Putamen (tissue), 1 donor: ENCODE data around the gene KCNJ5.
"Not testable (repeated sequence)": the region's sequence is repeated elsewhere in the genome, so short reads cannot be mapped to it uniquely, and the experiment has no call there.

Source experiments
- DNase-seq: peaks from one replicate; pipeline ENCODE4 v3.0.0-alpha.2; 2016; ENCODE audit warnings: low spot score

KCNJ5 gene

DNA sequence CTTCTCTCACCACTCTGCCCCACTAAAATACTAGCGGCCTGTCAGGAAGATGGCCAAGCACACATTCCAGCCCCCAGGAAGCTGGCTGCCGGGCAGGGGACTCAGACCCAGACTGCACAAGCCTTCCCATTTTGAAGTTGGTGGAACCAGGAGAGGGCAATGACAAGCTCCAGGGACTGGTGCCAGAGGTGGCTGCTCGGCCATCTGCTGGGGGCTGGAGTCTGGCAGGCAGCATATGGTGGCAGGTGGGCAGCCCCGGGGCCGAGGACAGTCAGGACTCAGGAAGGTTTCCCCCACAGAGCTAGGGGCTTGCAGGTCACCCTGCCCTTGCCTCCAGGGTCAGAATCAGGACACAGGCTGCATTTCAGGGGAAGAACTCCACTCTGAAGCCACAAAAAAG, 22.6 kb downstream of the KCNJ5 start:
- DNase-seq, result no peak

DNA sequence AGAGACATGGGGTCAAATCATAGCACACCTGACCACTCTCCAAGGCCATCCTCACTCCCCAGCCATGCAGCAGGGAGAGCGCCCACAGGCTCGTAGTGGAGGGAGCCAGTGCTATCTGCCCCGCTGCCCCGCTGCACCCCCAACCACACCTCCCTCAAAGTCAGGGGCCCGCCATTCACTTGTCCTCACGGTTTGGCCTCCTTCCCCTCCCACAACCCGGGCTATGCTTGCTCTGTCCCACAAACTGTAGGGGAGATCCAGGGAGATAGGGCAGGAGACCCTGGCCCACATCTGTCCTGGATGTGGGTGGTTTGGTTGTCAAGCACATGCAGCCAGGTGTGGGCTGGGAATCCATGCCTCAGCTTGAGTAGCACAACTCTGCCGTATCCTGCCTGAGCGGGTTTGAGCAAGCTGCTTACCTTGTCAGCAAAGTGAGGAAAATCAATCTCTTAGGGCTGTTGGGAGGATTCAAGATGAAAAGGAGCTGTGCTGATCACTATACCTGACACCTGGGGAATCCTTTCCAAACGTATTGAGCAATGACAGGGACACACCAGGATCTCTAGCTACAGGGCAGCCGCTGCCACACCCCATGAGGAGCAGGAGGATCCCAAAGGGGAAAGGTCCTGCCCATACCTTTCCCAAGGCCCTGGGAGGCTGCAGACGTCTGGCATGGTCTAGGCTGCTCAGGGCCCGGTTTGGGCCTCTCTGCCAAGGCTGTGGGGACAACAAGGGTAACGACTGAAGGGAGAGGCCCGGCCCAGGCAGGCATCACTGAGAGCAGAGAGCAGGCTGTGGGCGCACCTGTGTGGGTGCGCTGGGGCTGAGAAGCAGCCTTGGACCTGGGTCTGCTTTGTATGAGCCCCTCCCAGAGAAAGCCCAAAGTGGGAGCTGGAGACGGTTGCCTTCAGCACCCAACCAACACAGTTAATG, 23.3 kb downstream of the KCNJ5 start:
- DNase-seq, result no peak

DNA sequence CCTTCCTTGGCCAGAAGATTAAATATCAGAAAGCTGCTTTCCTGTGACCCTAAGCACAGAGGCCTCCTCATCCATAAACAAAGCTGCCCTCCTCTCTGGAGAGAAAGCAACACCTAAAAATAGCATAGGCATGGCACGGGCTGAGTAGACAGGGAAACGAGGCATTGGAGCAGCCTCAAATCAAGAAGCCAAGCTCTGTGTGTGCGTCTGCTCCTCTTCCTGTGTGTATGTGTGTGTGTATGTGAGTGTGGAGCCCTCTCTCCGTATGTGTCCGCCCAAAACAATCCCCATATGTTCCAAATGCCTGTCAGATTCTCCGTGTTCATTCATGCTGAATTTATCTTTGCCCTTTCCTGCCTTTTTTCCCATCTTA, 24.0 kb downstream of the KCNJ5 start:
- DNase-seq, result no peak

DNA sequence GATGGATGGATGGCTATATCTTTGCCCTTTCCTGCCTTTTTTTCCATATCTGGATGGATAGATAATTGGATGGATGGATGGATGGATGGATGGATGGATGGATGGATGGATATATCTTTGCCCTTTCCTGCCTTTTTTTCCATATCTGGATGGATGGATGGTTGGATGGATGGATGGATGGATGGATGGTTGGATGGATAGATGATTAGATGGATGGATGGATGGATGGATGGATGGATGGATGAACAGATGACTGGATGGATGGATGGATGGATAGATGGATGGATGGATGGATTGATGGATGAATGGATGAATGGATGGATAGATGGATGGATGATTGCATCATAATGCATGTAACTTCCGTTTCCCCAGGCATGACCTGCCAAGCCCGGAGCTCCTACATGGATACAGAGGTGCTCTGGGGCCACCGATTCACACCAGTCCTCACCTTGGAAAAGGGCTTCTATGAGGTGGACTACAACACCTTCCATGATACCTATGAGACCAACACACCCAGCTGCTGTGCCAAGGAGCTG, 24.9 kb downstream of the KCNJ5 start:
- no peak for DNase-seq

DNA sequence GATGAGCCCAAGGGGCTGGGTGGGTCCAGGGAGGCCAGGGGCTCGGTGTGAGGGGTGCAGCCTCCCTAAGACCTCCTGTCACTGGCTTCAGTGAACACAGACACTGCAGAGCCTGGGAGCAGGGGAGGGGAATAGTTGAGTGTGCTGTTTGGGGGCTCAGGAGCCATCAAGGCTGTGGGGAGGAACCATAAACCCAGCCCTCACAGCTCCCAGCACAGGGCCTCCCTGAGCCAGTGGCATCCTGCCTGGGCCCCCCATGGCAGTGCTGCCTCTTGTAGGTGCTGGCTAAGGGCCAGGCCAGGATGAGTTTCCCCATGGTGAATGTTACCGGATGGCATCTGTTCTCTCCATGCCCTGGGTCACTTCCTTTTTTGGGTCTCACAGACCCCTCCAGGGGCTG, 25.5 kb downstream of the KCNJ5 start:
- DNase-seq, result no peak

DNA sequence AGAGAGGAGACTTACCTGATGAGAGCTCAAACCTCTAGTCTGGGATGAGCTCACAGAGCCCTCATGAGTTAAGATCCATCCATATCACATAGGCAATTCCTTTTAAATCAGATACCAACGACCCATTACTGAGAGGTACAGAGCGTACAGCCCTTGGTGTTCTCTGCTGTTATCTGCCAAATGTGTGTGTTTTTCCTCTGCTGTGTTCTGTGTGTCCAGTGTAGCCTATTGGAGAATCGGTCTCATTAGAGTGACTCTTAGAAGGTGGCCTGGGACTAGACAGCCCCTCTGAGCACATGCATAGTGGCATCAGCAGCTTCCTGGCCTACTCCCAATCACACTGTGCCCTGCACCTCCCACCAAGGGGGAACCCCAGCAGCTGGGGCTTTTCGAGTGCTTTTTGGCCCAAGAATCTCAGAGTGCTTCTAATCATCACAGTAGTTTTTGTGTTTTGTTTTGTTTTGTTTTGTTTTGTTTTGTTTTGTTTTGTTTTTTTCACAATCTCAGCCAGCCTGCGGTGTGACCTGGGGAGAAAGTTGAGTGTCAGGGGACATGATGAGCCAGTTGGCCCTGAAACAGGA, 26.1 kb downstream of the KCNJ5 start:
- no peak for DNase-seq

DNA sequence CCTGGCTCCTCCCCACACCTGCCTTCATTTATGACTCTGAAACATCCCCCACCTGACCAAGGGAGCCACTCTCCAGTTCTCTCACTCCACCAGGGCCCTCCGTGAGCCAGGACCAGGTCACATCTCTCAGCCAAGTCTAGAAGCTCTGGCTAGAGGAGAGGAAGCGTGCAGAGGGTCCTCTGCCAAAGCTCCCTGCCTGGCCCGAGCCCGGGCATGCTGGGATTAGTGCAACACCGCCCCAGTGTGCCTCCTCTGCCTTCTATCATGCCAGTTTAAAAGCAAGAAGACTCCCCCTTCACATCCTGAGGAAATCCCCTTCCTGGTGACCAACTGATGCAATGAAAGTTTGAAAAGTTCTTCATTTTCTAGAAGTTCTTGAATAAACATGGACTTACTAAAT, 28.1 kb downstream of the KCNJ5 start:
- no peak for DNase-seq

DNA sequence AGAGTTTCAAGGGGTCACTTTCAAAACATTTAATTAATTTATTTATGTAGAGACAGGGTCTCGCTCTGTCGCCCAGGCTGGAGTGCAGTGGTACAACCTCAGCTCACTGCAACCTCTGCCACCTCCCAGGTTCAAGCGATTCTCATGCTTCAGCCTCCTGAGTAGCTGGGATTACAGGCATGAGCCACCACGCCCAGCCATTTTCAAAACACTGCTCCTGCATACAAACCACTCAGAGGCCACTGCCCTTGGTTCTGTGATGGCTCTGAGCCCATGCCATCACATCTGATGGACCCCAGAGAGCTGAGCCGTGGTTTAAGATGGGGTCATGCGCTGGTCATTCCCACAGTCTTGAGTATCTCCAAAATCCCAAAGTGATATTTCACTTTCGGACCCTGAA, 28.5 kb downstream of the KCNJ5 start:
- not testable (repeated sequence) for DNase-seq

DNA sequence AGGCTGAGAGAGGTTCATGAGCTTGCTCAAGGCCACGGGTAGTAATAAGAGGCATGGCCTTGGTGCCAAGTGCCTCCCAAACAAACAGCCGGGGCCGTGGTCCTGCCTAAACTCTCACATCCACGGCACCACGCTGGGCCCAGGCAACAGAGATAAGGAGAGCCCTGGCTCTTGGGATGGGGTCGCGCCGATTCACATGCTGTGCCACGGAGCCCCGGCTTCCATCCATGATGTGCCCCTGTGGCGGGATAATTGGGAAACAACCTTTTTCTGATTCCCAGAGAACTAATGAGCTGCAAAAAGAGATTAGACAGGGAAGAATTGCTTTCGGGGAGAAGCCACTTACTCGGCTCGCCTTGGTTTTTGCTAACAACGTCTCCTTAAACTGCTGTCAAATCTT, 29.5 kb downstream of the KCNJ5 start:
- no peak for DNase-seq

DNA sequence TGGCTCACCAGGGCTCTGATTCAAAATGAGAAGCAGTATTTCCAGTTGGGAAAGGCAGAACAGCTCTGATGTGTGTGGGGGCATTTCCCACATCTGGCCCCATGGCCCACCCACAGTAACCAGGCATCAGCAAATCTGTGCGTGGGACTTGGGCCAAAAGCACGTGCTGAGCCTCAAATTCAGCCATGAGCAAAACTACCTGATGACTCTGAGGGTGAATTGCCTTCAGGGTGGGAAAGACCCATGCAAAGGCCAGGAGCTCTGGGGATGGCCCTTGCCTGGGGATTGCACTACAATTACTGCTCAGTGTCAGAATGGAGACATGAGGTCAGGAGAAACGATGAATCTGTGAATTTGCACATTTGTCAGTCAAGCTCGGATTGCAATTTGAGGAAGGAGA, 30.6 kb downstream of the KCNJ5 start:
- no peak for DNase-seq

DNA sequence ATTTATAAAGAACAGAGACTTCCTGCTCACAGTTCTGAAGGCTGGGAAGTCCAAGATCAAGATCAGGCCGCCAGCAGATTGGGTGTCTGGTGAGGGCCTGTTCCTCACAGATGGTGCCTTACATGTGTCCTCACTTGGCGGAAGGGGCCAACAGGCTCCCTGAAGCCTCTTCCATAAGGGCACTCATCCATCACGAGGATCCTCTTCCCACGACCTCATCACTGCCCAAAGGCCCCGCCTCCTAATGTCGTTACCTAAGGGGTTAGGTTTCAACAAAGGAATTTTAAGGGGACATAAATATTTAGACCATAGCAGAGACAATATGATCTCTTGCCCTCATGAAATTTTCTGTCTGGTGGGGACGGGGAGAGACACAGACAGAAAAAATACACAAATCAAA, 32.9 kb downstream of the KCNJ5 start:
- DNase-seq, result no peak

DNA sequence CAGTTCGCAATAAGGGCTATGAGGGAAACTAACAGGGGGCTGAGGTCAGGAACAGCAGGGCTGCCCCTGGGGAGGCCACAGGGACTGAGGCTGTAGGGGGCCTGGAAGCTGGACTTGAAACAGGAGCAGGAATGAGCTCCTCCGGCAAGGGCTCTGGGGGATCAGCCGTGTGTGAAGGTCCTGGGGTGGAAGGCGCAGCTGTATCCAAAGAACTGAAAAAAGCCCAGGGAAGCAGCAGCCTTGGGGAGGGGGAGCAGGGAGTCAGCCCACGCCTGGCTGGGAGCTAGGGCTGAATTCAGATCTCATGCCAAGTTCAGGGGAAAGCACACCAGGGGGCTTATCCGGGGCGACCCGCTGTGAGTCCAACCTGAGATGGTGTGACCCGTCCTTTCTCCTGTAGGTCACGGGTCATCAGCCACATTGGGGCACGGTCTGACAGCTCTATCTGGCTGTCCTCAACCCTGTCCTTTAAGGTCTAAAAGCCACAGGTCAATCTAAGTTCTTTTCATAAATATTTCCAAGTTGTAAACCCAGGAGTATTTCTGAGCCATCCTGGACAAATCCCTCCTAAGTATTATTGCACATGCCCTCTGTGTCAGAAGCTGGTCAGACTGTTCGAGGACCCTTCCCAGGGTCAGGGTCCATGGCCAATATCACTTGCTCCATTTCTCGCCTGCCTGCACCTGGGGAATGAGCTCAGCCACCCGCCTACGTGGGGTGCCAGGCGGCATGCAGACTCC, 33.5 kb downstream of the KCNJ5 start:
- DNase-seq, result no peak

DNA sequence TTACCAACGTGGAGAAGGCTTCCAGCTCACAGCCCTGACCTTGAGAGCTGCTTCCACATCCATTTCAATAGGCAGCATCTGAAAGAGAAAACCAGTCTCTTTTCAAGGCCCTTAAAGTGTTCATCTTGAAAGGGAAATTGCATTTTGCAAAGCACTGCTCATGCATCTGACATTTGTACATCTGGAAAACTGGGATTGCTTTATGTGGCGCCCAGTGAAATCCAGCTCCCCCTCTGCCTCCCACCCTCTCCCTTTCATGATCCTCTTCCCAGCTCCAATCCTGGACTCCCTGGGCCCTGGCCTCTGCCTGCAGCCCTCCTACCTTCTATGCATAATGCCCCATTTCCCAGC, 34.1 kb downstream of the KCNJ5 start:
- DNase-seq, result no peak

DNA sequence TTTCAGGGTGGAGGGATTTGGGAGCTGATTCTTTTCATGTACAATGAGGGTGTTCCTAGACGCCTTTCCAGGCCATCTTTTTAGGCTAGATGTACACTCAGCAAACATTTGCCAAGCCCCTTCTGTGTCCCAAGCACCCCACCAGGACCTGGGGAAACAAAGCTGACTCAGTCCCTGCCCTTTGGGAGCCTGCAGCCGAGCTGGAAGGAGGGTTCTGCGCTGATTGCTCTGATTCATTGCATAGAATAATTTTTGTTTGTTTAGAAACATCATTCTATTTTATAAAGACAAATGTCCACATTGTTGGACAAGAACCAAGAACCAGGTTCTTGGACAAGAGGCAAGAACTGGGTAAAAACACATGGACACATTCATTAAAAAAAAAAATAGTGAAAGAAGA, 34.8 kb downstream of the KCNJ5 start:
- DNase-seq, result no peak

DNA sequence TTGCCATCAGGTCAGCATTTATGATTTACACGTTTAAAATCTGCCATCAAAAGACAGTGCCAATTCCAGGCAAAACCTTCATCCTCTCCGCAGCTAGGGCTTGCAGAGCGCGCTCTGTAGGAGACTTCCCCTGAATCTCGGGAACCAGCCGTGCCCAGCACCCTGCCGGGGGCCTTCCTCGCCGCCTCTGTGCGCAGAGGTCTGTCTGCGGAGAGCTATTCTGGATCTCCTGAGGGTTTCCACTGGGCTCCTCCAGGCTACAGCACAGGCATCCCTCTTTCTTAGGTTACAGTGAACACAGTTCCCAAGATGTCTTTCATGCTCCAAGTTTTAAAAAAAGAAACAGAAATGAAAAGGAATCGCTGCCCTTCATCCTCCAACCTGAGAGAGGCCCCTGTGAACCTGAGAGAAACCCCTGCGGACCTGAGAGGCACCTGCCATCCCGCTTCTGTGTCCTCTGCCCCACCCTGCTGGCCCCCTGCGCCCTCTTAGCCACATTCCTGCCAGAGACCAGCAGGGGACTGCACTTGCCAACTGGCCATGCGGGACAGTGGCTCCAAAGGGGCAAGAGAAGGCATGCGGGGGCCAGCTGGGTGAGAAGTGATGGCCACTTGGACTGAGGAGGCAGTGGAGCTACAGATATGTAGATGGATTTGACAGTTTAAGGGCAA, 35.4 kb downstream of the KCNJ5 start:
- DNase-seq, result no peak

DNA sequence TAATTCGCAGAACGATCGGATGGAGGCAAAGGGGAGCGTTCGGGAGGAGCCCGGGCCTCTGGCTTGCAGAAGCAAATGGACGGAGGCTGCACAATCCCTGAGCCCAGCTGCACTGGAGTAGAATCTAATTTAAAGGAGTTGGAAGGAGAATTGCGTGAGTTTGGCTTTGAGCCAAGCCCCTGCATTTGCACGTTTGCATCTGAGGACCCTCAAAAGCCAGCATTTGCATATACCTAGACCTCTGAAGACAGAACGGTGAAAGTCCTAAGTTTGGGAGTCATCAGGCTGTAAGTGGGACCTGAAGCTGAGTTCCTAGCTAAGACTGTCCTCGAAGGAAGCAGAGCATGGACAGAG, 35.9 kb downstream of the KCNJ5 start:
- DNase-seq, result no peak

DNA sequence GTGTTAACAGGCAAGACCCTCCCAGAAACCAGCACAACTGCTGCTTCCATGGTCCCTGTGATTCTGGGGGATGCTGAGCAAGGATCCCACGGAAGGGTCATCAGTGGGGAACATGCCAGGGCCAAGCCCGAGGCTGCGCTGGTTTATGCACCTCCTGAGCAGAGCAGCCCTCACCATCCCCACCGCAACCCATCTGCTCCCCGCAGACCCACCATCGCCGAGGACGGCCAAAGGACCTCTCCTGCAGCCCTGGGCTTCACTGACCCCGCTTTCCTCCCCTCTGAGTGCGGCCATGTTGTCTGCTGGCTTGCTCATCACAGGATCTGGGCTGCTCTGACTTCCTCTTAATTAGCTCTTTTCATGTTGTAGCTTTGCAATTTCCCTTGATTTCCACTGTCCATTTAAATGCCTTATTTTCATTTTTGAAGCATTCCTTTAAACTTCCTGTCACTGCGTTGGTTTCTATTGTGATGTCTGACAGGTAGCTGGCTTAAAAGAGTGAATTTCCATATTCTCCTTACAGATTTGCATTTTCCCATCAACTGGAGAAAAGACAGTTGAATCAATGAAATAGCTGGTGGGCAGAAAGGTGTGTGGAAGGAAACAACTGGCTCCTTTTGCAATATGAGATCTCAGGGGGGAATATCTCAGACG, 36.7 kb downstream of the KCNJ5 start:
- no peak for DNase-seq

DNA sequence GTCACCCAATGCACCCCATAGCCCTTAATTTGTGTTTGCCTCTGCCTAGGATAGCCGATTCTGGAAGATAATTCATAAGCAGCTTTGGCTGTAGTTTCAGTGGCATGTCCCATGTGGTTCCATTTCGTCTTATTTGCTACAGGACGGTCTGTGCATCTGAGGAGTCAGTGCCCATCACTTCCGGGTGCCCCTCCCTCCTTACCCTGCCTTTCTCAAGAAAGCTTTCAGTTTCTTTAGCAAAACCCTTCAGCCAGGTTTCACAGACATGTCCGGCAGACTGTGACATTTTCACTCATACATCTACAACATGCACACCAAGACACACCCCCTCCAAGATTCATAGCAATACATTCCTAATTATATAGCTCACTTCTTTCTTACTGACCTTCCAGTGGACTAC, 37.2 kb downstream of the KCNJ5 start:
- DNase-seq, result no peak

DNA sequence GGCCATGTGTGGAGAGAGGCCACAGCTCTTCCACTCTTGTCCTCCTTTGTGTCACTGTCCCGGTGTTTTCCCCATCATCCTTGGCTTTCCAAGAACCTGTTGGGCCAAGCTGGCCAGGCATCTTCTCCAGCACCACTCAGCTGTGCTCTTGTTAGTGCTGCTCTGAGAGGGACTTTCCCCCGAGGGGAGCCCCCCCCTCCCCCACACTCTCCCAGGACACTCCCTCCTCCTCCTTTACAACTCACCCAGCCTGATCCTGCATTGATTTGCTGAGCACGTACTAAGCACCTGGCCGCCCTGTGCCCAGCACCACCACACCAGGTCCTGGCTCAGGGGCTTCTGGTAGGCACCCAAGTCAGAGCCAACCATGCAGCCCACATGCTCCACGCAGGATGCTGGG, 38.3 kb downstream of the KCNJ5 start:
- DNase-seq, result no peak

DNA sequence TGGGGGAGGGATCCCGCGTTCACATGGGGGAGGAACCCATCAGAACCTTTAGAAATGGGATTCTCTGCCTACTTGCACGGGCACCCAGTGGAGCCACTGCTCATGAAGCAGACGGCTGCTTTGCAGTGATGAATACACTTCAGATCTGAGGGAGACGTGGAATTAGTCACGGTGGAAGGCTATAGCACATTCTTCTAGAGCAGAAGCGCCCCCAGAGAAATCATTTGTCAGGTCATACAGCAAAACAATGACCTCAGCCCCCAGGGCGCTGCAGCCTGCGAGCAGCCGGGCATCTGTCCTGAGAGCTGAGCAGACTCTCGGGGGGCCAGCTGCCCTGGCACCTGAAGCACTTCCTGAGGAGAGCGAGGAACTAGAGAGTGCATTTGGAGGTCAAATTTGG, 38.8 kb downstream of the KCNJ5 start:
- no peak for DNase-seq

DNA sequence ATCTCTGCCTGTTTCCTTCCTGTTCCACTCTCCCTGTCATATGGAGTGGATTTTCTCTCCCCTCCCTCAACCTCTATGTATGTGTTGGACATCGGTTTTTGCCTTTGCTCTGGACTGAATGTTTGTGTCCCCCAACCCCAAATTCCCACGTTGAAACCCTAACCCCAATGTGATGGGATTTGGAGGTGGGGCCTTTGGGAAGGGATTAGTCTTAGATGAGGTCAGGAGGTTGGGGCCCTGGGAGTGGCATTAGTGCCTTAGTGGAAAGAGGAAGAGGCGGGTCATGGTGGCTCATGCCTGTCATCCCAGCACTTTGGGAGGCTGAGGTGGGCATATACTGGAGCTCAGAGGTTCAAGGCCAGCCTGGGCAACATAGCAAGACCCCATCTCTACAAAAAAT, 39.9 kb downstream of the KCNJ5 start:
- DNase-seq, result no peak

DNA sequence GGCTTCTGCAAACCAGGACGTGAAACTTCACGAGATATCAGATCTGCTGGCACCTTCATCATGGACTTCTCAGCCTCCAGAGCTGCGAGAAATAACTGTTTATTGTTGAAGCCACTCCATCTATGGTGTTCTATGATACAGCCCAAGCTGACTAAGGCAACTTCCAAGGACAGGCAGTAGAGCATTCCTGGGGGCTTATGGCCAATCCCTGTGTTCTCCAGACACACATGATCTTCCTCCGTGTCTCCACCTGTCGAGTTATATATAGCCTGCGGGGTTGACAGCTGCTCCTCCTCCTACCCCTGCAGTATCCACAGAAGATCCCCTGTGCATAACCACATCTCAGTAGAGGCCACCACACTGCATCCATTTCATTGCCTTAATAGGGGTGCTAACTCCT, 40.5 kb downstream of the KCNJ5 start:
- DNase-seq, result no peak
